Right lobe of liver (tissue), 6 donors: ENCODE measurements around the gene RBFA. TPM values are rescaled to one million over a fixed set of nuclear protein-coding genes. Genes with fewer than 3 reads are reported as not detected.
A peak's percentile ranks its signal among the peaks of the same experiment; 100 is the strongest.

Experiments
- ATAC-seq, 4 donors: fragments of 200-7000 bp; cut with Tn5 transposase; one replicate each; pipeline ENCODE4 v1.9.1; 2020; ENCODE audit warnings: mild to moderate bottlenecking in 4 of 4, moderate library complexity in 4 of 4
- DNase-seq, 3 donors: peaks; one replicate each; pipeline ENCODE4 v3.0.0-alpha.2; 2020
- H3K27ac ChIP-seq, 3 donors: fragments of 200-600 bp; one replicate each; pipeline ENCODE4 v1.8.0; 2022
- H3K27me3 ChIP-seq, 2 donors: fragments of 200-600 bp; one replicate each; pipeline ENCODE4 v1.8.0; 2022
- H3K36me3 ChIP-seq, 4 donors: fragments of 200-600 bp; sonication (generic) in 1 of 4; one replicate each; pipeline versions ENCODE4 v1.5.1 to v1.8.0; 2017 to 2022; ENCODE audit warnings: control low read depth in 1 of 4
- H3K4me1 ChIP-seq, 4 donors: fragments of 200-600 bp; sonication (generic) in 1 of 4; one replicate each; pipeline versions ENCODE4 v1.5.1 to v1.8.0; 2017 to 2022; ENCODE audit warnings: control low read depth in 1 of 4
- H3K4me3 ChIP-seq, 3 donors: fragments of 200-600 bp; one replicate each; pipeline ENCODE4 v1.8.0; 2022
- H3K9me3 ChIP-seq, 4 donors: fragments of 200-600 bp; sonication (generic) in 1 of 4; one replicate each; pipeline versions ENCODE4 v1.5.1 to v1.8.0; 2017 to 2022; ENCODE audit warnings: control low read depth in 1 of 4
- CTCF ChIP-seq, 4 donors: fragments of 200-600 bp in 3 of 4; fragments of 450-650 bp in 1 of 4; IDR thresholded peaks; one replicate each; pipeline versions ENCODE4 v1.5.1 to v1.8.0; 2016 to 2022; ENCODE audit warnings: antibody characterized with exemption in 4 of 4, mild to moderate bottlenecking in 2 of 4
- POLR2A ChIP-seq: fragments of 450-650 bp; IDR thresholded peaks from one replicate; pipeline ENCODE4 v1.6.1; 2017; ENCODE audit warnings: antibody characterized with exemption, mild to moderate bottlenecking
- WGBS: methylation state at CpG from one replicate; pipeline ENCODE4 v1.1.6; 2018; ENCODE audit warnings: low coverage, low lambda C conversion rate; ENCODE audit not compliant: insufficient coverage; ENCODE audit errors: missing lambda C conversion rate; 5-methylcytosine and 5-hydroxymethylcytosine counted together
- intact Hi-C, 2 donors: fragments of 100-400 bp; cut with DNase I; formaldehyde crosslinking; loops; one replicate each; pipeline versions ENCODE4 v1.11.2 to v1.14.1; 2022
- long read RNA-seq: library from polyadenylated mRNA; unstranded; transcript quantifications from one replicate; pipeline ENCODE4 v2.0.0, GENCODE V29; 2019
- total RNA-seq, 6 experiments: library from RNA; depleted of rRNA in 2 of 6; stranded (reverse); fragments of >200 nt in 2 of 6; fragmentation: NEBNext Ultra II Directional in 3 of 6; extraction: Animal tissue kit (Norgen Biotek cat#: 25700) in 3 of 6; gene quantifications; one replicate each; pipeline versions ENCODE4 v1.1.0 to v1.2.4, GENCODE V29; 2016 to 2023
- donor health status: DM: no; HTN: yes; CAD: no.
- donor health status: DM: no; HTN: no; CAD: no.
- donor health status: DM: no; HTN: no; CAD: no.
- donor health status: DM: no; HTN: yes; CAD: no.
- donor health status: DM: no; HTN: yes; CAD: no.

The RBFA gene
- 10 to 100 TPM; 12.3 to 36.6 (median 18.8) TPM for total RNA-seq
- long read RNA-seq, transcript RBFA-202 (7 exons, 1,407 nt): major isoform, 6 of 9 reads
- long read RNA-seq, partial matches to known transcripts: 0 of 9 reads
- long read RNA-seq, other reads (novel, unspliced or antisense): 3 of 9 reads

GRCh38 chr18:80034068-80034851 is at the start of gene RBFA:
TSS of gene RBFA (plus strand) at chr18:80034434. CDS start at chr18:80034496, 62 bp downstream.
- Histone ChIP-seq H3K27ac (peak within 1 kb of the TSS; percentile 49 to 78 (median 55)), H3K36me3 (no peaks in the 10 kb centered on the region), H3K9me3 (no peaks in the 10 kb centered on the region), H3K27me3 (no peaks in the 10 kb centered on the region), H3K4me1 (peaks cover 0 to 8% (median 3%) of the 10 kb centered on the region in 4 donors), H3K4me3 (peak within 1 kb of the TSS; percentile 70 to 77 (median 77))
- ATAC-seq (peak; percentile 89 to 95 (median 91)), DNase-seq (peak; percentile 100)
- intact Hi-C loops: loop anchor here in 1 of 2 donors (10.0 kb wide), 2 partner anchors 49 to 119 kb away; partner anchors contain the start of gene TXNL4A
- WGBS: under 1% methylated on average over 56 of the region's 99 CpGs
- TF ChIP-seq CTCF (IDR thresholded peaks at IDR 0.05) (peak; percentile 51 to 55 (median 53)), POLR2A (peak; percentile 73)

- intact Hi-C loops: loop anchor here in 1 of 2 donors (10.0 kb wide), 1 partner anchor 50 kb away; the partner anchor contains the start of gene RBFA
- H3K27me3 ChIP-seq: no peaks in the 10 kb centered on the region
- H3K27ac ChIP-seq: no peak overlapping the region
- 80% methylated on average over 8 of the region's 12 CpGs for WGBS
- DNase-seq: no peak
- TF ChIP-seq CTCF (IDR thresholded peaks at IDR 0.05) (no peak), POLR2A (no peak)
- peaks cover 0 to 21% (median 8%) of the 10 kb centered on the region in 4 donors for H3K4me1 ChIP-seq
- peaks cover 0 to 5% (median 0%) of the 10 kb centered on the region in 4 donors for H3K36me3 ChIP-seq
- H3K9me3 ChIP-seq: no peaks in the 10 kb centered on the region
- no peak overlapping the region for H3K4me3 ChIP-seq
- no peak for ATAC-seq
Measured at GRCh38 chr18:79985172-79985571, 49.1 kb upstream of the RBFA start.

- TF ChIP-seq POLR2A (no peak), CTCF (IDR thresholded peaks at IDR 0.05) (no peak)
- peak overlapping the region in 1 of 3 donors; percentile 60 for H3K4me3 ChIP-seq
- DNase-seq (no peak), ATAC-seq (peak in 1 of 4 donors; percentile 3)
- H3K27ac ChIP-seq: no peak overlapping the region
- H3K4me1 ChIP-seq: peaks cover 0 to 21% (median 8%) of the 10 kb centered on the region in 4 donors
- H3K27me3 ChIP-seq: no peaks in the 10 kb centered on the region
- intact Hi-C loops: loop anchor here in 1 of 2 donors (10.0 kb wide), 1 partner anchor 48 kb away; the partner anchor contains the start of gene RBFA
- peaks cover 0 to 5% (median 0%) of the 10 kb centered on the region in 4 donors for H3K36me3 ChIP-seq
- no peaks in the 10 kb centered on the region for H3K9me3 ChIP-seq
- 43% methylated on average over 7 of the region's 7 CpGs for WGBS
Measured at GRCh38 chr18:79986726-79987125, 47.5 kb upstream of the RBFA start.

GRCh38 chr18:79987566-79987965 is 46.7 kb upstream of the RBFA start:
- no peaks in the 10 kb centered on the region for H3K9me3 ChIP-seq
- peak overlapping the region; percentile 85 to 97 (median 95) for H3K27ac ChIP-seq
- ATAC-seq (no peak), DNase-seq (no peak)
- intact Hi-C loops: loop anchor here in 1 of 2 donors (10.0 kb wide), 1 partner anchor 47 kb away; the partner anchor contains the start of gene RBFA
- no peak for TF ChIP-seq CTCF (IDR thresholded peaks at IDR 0.05)
- TF ChIP-seq POLR2A: no peak
- 0% methylated on average over 6 of the region's 6 CpGs for WGBS
- H3K36me3 ChIP-seq: peaks cover 0 to 5% (median 0%) of the 10 kb centered on the region in 4 donors
- H3K27me3 ChIP-seq: no peaks in the 10 kb centered on the region
- peaks cover 0 to 21% (median 8%) of the 10 kb centered on the region in 4 donors for H3K4me1 ChIP-seq
- H3K4me3 ChIP-seq: peak overlapping the region; percentile 60 to 99 (median 93)
